ENCODE data around the gene SIK3. TPM values are rescaled to one million over a fixed set of nuclear protein-coding genes. Genes with fewer than 3 reads are reported as not detected.
"Not testable (repeated sequence)": the region's sequence is repeated elsewhere in the genome, so short reads cannot be mapped to it uniquely, and the experiment has no call there.

SIK3 gene
- total RNA-seq, 4 donors from 2014 or later: 31.7 to 56.1 (median 45.3) TPM

- Histone ChIP-seq H3K27ac (peak within 1 kb of the TSS; percentile 93 to 99 (median 96)), H3K27me3 (no peaks in the 10 kb centered on the region), H3K4me1 (peaks cover 0 to 45% (median 14%) of the 10 kb centered on the region in 3 donors), H3K36me3 (peaks cover 0 to 24% of the 10 kb centered on the region in 2 donors), H3K9me3 (no peaks in the 10 kb centered on the region), H3K4me3 (peak within 1 kb of the TSS; percentile 69 to 86)
- no peak for TF ChIP-seq CTCF (IDR thresholded peaks at IDR 0.05)
- TF ChIP-seq POLR2AphosphoS5 (IDR thresholded peaks at IDR 0.05): peak; percentile 91
- TF ChIP-seq POLR2A (IDR thresholded peaks at IDR 0.05): peak; percentile 84 to 86
- no peak for TF ChIP-seq EP300 (IDR thresholded peaks at IDR 0.05)
- ATAC-seq: peak; percentile 99
- 0% methylated on average over 7 to 15 of the region's 48 CpGs for WGBS, 2 donors (ENCODE audit: low coverage in 1 of 2)
These were observed 45.7 kb upstream of the SIK3 start, which contains the start of gene PAFAH1B2 for GRCh38 chr11:117143871-117144476. Gene PAFAH1B2, plus strand, starts transcription at chr11:117144287. Its CDS starts 8,161 bp downstream, at chr11:117152448.

- WGBS, 2 donors (ENCODE audit: low coverage in 1 of 2): 6 to 9% methylated on average over 5 of the region's 5 CpGs
These were observed 45.2 kb upstream of the SIK3 start for GRCh38 chr11:117143390-117143789.

GRCh38 chr11:117137223-117138086, 39.2 kb upstream of the SIK3 start:
- no CpG with 5 or more reads among the region's 15 CpGs for WGBS, 2 donors (ENCODE audit: low coverage in 1 of 2)
- peak overlapping the region in 2 of 4 donors; percentile 66 to 71 for H3K27ac ChIP-seq
- not testable (repeated sequence) for H3K9me3 ChIP-seq, H3K4me3 ChIP-seq, H3K4me1 ChIP-seq, H3K36me3 ChIP-seq, H3K27me3 ChIP-seq
- ATAC-seq: peak; percentile 80

More at GRCh38 chr11:117143390-117143789, 45.2 kb upstream of the SIK3 start:
- TF ChIP-seq CTCF (IDR thresholded peaks at IDR 0.05): no peak
- TF ChIP-seq POLR2AphosphoS5 (IDR thresholded peaks at IDR 0.05): no peak
- TF ChIP-seq EP300 (IDR thresholded peaks at IDR 0.05): no peak
- no peak for TF ChIP-seq POLR2A (IDR thresholded peaks at IDR 0.05)
- no peak for ATAC-seq
- Histone ChIP-seq H3K9me3 (no peaks in the 10 kb centered on the region), H3K27me3 (no peaks in the 10 kb centered on the region), H3K4me3 (peak overlapping the region; percentile 69 to 86), H3K4me1 (peaks cover 0 to 39% (median 14%) of the 10 kb centered on the region in 3 donors), H3K27ac (peak overlapping the region; percentile 93 to 99 (median 96)), H3K36me3 (peaks cover 0 to 18% of the 10 kb centered on the region in 2 donors)

GRCh38 chr11:117134979-117135378, 36.8 kb upstream of the SIK3 start:
- no CpG with 5 or more reads among the region's 4 CpGs for WGBS, 2 donors (ENCODE audit: low coverage in 1 of 2)
- H3K9me3 ChIP-seq, H3K4me1 ChIP-seq, H3K36me3 ChIP-seq, H3K27me3 ChIP-seq, H3K27ac ChIP-seq, H3K4me3 ChIP-seq: not testable (repeated sequence)
- peak; percentile 1 for ATAC-seq

- TF ChIP-seq POLR2A (IDR thresholded peaks at IDR 0.05) (no peak), CTCF (IDR thresholded peaks at IDR 0.05) (no peak), EP300 (IDR thresholded peaks at IDR 0.05) (no peak), POLR2AphosphoS5 (IDR thresholded peaks at IDR 0.05) (no peak)
- no peaks in the 10 kb centered on the region for H3K27me3 ChIP-seq
- H3K36me3 ChIP-seq: no peaks in the 10 kb centered on the region
- WGBS, 2 donors (ENCODE audit: low coverage in 1 of 2): 53 to 64% methylated on average over 2 to 3 of the region's 3 CpGs
- no peak overlapping the region for H3K27ac ChIP-seq
- H3K4me1 ChIP-seq: no peaks in the 10 kb centered on the region
- no peak overlapping the region for H3K4me3 ChIP-seq
- no peaks in the 10 kb centered on the region for H3K9me3 ChIP-seq
- ATAC-seq: no peak
These were observed 36.2 kb upstream of the SIK3 start for GRCh38 chr11:117134431-117134830.

Data from gastroesophageal sphincter (tissue), 4 donors.